ENCODE measurements around the gene RFNG.

The RFNG gene

GRCh38 chr17:82062076-82062983, 10.7 kb upstream of the RFNG start:
- Histone ChIP-seq H3K9ac (ENCODE audit: low read depth, low read length) (no peak overlapping the region), H3K27me3 (ENCODE audit: control insufficient read depth, insufficient read depth, low read length) (no peaks in the 10 kb centered on the region), H3K4me3 (ENCODE audit: low read depth, low read length) (no peak overlapping the region), H3K9me3 (ENCODE audit: control insufficient read depth, insufficient read depth, low read length) (no peaks in the 10 kb centered on the region), H3K4me1 (ENCODE audit: control insufficient read depth, insufficient read depth, low read length) (no peaks in the 10 kb centered on the region), H3K36me3 (ENCODE audit: control insufficient read depth, insufficient read depth, low read length) (peaks cover 67% of the 10 kb centered on the region), H3K27ac (ENCODE audit: low read depth, low read length) (no peak overlapping the region)

- H3K27me3 ChIP-seq (ENCODE audit: control insufficient read depth, insufficient read depth, low read length): no peaks in the 10 kb centered on the region
- no peaks in the 10 kb centered on the region for H3K4me1 ChIP-seq (ENCODE audit: control insufficient read depth, insufficient read depth, low read length)
- no peak overlapping the region for H3K9ac ChIP-seq (ENCODE audit: low read depth, low read length)
- no peak overlapping the region for H3K4me3 ChIP-seq (ENCODE audit: low read depth, low read length)
- no peak overlapping the region for H3K27ac ChIP-seq (ENCODE audit: low read depth, low read length)
- peaks cover 77% of the 10 kb centered on the region for H3K36me3 ChIP-seq (ENCODE audit: control insufficient read depth, insufficient read depth, low read length)
- no peaks in the 10 kb centered on the region for H3K9me3 ChIP-seq (ENCODE audit: control insufficient read depth, insufficient read depth, low read length)
Measured at GRCh38 chr17:82061047-82061925, 9.7 kb upstream of the RFNG start.

GRCh38 chr17:82060614-82061013, 9.0 kb upstream of the RFNG start:
- H3K36me3 ChIP-seq (ENCODE audit: control insufficient read depth, insufficient read depth, low read length): peaks cover 84% of the 10 kb centered on the region
- no peak overlapping the region for H3K27ac ChIP-seq (ENCODE audit: low read depth, low read length)
- H3K4me1 ChIP-seq (ENCODE audit: control insufficient read depth, insufficient read depth, low read length): no peaks in the 10 kb centered on the region
- no peak overlapping the region for H3K9ac ChIP-seq (ENCODE audit: low read depth, low read length)
- H3K9me3 ChIP-seq (ENCODE audit: control insufficient read depth, insufficient read depth, low read length): no peaks in the 10 kb centered on the region
- no peak overlapping the region for H3K4me3 ChIP-seq (ENCODE audit: low read depth, low read length)
- H3K27me3 ChIP-seq (ENCODE audit: control insufficient read depth, insufficient read depth, low read length): no peaks in the 10 kb centered on the region

GRCh38 chr17:82060001-82060380, 8.4 kb upstream of the RFNG start:
- H3K9ac ChIP-seq (ENCODE audit: low read depth, low read length): no peak overlapping the region
- no peak overlapping the region for H3K4me3 ChIP-seq (ENCODE audit: low read depth, low read length)
- H3K4me1 ChIP-seq (ENCODE audit: control insufficient read depth, insufficient read depth, low read length): no peaks in the 10 kb centered on the region
- H3K27me3 ChIP-seq (ENCODE audit: control insufficient read depth, insufficient read depth, low read length): no peaks in the 10 kb centered on the region
- no peak overlapping the region for H3K27ac ChIP-seq (ENCODE audit: low read depth, low read length)
- no peaks in the 10 kb centered on the region for H3K9me3 ChIP-seq (ENCODE audit: control insufficient read depth, insufficient read depth, low read length)
- peaks cover 90% of the 10 kb centered on the region for H3K36me3 ChIP-seq (ENCODE audit: control insufficient read depth, insufficient read depth, low read length)

GRCh38 chr17:82059272-82060000, 7.8 kb upstream of the RFNG start:
- no peaks in the 10 kb centered on the region for H3K9me3 ChIP-seq (ENCODE audit: control insufficient read depth, insufficient read depth, low read length)

GRCh38 chr17:82058855-82059249, 7.2 kb upstream of the RFNG start:
- no peak overlapping the region for H3K27ac ChIP-seq (ENCODE audit: low read depth, low read length)
- H3K27me3 ChIP-seq (ENCODE audit: control insufficient read depth, insufficient read depth, low read length): no peaks in the 10 kb centered on the region
- H3K9me3 ChIP-seq (ENCODE audit: control insufficient read depth, insufficient read depth, low read length): no peaks in the 10 kb centered on the region
- H3K4me3 ChIP-seq (ENCODE audit: low read depth, low read length): no peak overlapping the region
- H3K9ac ChIP-seq (ENCODE audit: low read depth, low read length): no peak overlapping the region
- H3K4me1 ChIP-seq (ENCODE audit: control insufficient read depth, insufficient read depth, low read length): no peaks in the 10 kb centered on the region
- H3K36me3 ChIP-seq (ENCODE audit: control insufficient read depth, insufficient read depth, low read length): peaks cover 95% of the 10 kb centered on the region

More at GRCh38 chr17:82059272-82060000, 7.8 kb upstream of the RFNG start:
- Histone ChIP-seq H3K4me1 (ENCODE audit: control insufficient read depth, insufficient read depth, low read length) (no peaks in the 10 kb centered on the region), H3K27me3 (ENCODE audit: control insufficient read depth, insufficient read depth, low read length) (no peaks in the 10 kb centered on the region), H3K36me3 (ENCODE audit: control insufficient read depth, insufficient read depth, low read length) (peaks cover 95% of the 10 kb centered on the region), H3K27ac (ENCODE audit: low read depth, low read length) (no peak overlapping the region), H3K9ac (ENCODE audit: low read depth, low read length) (no peak overlapping the region), H3K4me3 (ENCODE audit: low read depth, low read length) (no peak overlapping the region)

GRCh38 chr17:82058230-82058854, 6.7 kb upstream of the RFNG start:
- H3K4me1 ChIP-seq (ENCODE audit: control insufficient read depth, insufficient read depth, low read length): no peaks in the 10 kb centered on the region
- no peaks in the 10 kb centered on the region for H3K27me3 ChIP-seq (ENCODE audit: control insufficient read depth, insufficient read depth, low read length)
- H3K36me3 ChIP-seq (ENCODE audit: control insufficient read depth, insufficient read depth, low read length): peaks cover 95% of the 10 kb centered on the region
- no peak overlapping the region for H3K9ac ChIP-seq (ENCODE audit: low read depth, low read length)
- no peak overlapping the region for H3K27ac ChIP-seq (ENCODE audit: low read depth, low read length)
- no peaks in the 10 kb centered on the region for H3K9me3 ChIP-seq (ENCODE audit: control insufficient read depth, insufficient read depth, low read length)
- no peak overlapping the region for H3K4me3 ChIP-seq (ENCODE audit: low read depth, low read length)

GRCh38 chr17:82056729-82057621, 5.4 kb upstream of the RFNG start:
- H3K27me3 ChIP-seq (ENCODE audit: control insufficient read depth, insufficient read depth, low read length): no peaks in the 10 kb centered on the region
- H3K4me3 ChIP-seq (ENCODE audit: low read depth, low read length): no peak overlapping the region
- H3K9ac ChIP-seq (ENCODE audit: low read depth, low read length): no peak overlapping the region
- H3K9me3 ChIP-seq (ENCODE audit: control insufficient read depth, insufficient read depth, low read length): no peaks in the 10 kb centered on the region
- H3K27ac ChIP-seq (ENCODE audit: low read depth, low read length): no peak overlapping the region
- no peaks in the 10 kb centered on the region for H3K4me1 ChIP-seq (ENCODE audit: control insufficient read depth, insufficient read depth, low read length)
- H3K36me3 ChIP-seq (ENCODE audit: control insufficient read depth, insufficient read depth, low read length): peaks cover 82% of the 10 kb centered on the region

GRCh38 chr17:82055965-82056728, 4.5 kb upstream of the RFNG start:
- H3K4me3 ChIP-seq (ENCODE audit: low read depth, low read length): no peak overlapping the region
- H3K9ac ChIP-seq (ENCODE audit: low read depth, low read length): no peak overlapping the region
- no peaks in the 10 kb centered on the region for H3K4me1 ChIP-seq (ENCODE audit: control insufficient read depth, insufficient read depth, low read length)
- H3K9me3 ChIP-seq (ENCODE audit: control insufficient read depth, insufficient read depth, low read length): no peaks in the 10 kb centered on the region
- H3K36me3 ChIP-seq (ENCODE audit: control insufficient read depth, insufficient read depth, low read length): peaks cover 75% of the 10 kb centered on the region
- no peaks in the 10 kb centered on the region for H3K27me3 ChIP-seq (ENCODE audit: control insufficient read depth, insufficient read depth, low read length)
- no peak overlapping the region for H3K27ac ChIP-seq (ENCODE audit: low read depth, low read length)

Measured in HUES48 (cell line).